BE2C (cell line): ENCODE results near the gene LOXL4.

Experiments
- DNase-seq: peaks from one replicate; pipeline ENCODE4 v3.0.0-alpha.2; 2020
- H3K27me3 ChIP-seq: fragments of 250-450 bp; sonication (Bioruptor Pico); 2 replicates; pipeline ENCODE4 v1.5.1; 2020; ENCODE audit warnings: mild to moderate bottlenecking
- H3K36me3 ChIP-seq: fragments of 250-450 bp; sonication (Bioruptor Pico); 2 replicates; pipeline ENCODE4 v1.5.1; 2020; ENCODE audit warnings: mild to moderate bottlenecking
- H3K4me1 ChIP-seq: fragments of 250-450 bp; sonication (Bioruptor Pico); 2 replicates; pipeline ENCODE4 v1.5.1; 2020
- H3K4me3 ChIP-seq: 2 replicates; pipeline ENCODE4 v1.5.1; 2011; ENCODE audit warnings: low read depth, low read length
- H3K9me3 ChIP-seq: fragments of 250-450 bp; sonication (Bioruptor Pico); 2 replicates; pipeline ENCODE4 v1.5.1; 2020
- CTCF ChIP-seq: IDR thresholded peaks from 2 replicates; pipeline ENCODE4 v1.5.1; 2012; ENCODE audit warnings: mild to moderate bottlenecking, low read depth, low read length

The LOXL4 gene

GRCh38 chr10:98268694-98269431, 869 bp upstream of the LOXL4 start:
- Histone ChIP-seq H3K9me3 (no peaks in the 10 kb centered on the region), H3K36me3 (no peaks in the 10 kb centered on the region), H3K4me3 (0 out of 2 replicates have a peak overlapping the region, but pooled peaks have one; percentile 34), H3K27me3 (no peaks in the 10 kb centered on the region), H3K4me1 (no peaks in the 10 kb centered on the region)
- no peak for DNase-seq
- TF ChIP-seq CTCF: no peak

- no peak for DNase-seq
- no peaks in the 10 kb centered on the region for H3K4me1 ChIP-seq
- H3K36me3 ChIP-seq: no peaks in the 10 kb centered on the region
- no peak for TF ChIP-seq CTCF
- H3K27me3 ChIP-seq: no peaks in the 10 kb centered on the region
- no peak overlapping the region for H3K4me3 ChIP-seq
- H3K9me3 ChIP-seq: no peaks in the 10 kb centered on the region
These were observed 713 bp downstream of the LOXL4 start for GRCh38 chr10:98267069-98267893.

- Histone ChIP-seq H3K4me3 (no peak overlapping the region), H3K27me3 (no peaks in the 10 kb centered on the region), H3K9me3 (no peaks in the 10 kb centered on the region), H3K36me3 (no peaks in the 10 kb centered on the region), H3K4me1 (no peaks in the 10 kb centered on the region)
- no peak for DNase-seq
- no peak for TF ChIP-seq CTCF
These were observed 1.3 kb downstream of the LOXL4 start for GRCh38 chr10:98266647-98267046.

DNA sequence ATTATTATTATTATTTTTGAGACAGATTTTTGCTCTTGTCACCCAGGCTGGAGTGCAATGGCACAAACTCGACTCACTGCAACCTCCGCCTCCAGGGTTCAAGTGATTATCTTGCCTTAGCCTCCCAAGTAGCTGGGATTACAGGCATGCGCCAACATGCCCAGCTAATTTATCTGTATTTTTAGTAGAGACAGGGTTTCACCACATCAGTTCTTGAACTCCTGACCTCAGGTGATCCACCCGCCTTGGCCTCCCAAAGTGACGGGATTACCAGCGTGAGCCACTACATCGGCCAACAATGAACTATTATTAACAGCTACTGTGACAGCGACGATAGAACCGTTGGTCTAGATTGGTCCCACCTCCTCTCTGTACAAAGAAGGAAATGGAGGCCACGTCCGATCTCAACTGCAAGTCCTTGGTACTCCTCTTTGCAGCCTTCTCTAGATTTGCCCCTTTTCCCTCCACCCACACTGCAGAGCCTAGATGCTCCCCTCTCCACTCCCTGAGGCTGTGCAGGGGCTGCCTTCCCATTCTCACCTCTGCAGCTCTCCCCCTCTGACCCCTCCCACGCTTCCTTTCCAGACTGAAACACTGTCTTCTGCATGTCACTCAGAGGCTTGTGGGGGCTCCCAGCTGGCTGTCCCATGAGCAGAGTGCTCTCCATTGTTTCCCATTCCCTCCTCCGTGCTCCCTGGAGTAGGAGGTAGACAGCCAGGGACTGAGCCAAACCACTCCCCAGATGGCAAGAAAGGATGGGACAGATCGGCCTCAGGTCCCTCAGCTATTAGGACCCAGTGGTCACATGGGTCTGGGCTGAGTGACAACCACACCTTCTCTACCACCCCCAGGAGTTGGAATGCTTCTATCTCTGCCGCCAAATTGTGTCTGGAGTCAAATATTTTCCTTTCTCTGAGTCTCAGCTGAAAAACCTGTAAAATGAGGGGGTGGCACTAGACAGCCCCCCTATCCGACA, 2.3 kb downstream of the LOXL4 start:
- H3K9me3 ChIP-seq: no peaks in the 10 kb centered on the region

GRCh38 chr10:98264378-98265065, 3.5 kb downstream of the LOXL4 start:
- no peak for TF ChIP-seq CTCF
- DNase-seq: no peak
- Histone ChIP-seq H3K4me1 (no peaks in the 10 kb centered on the region), H3K36me3 (no peaks in the 10 kb centered on the region), H3K4me3 (no peak overlapping the region), H3K9me3 (no peaks in the 10 kb centered on the region), H3K27me3 (no peaks in the 10 kb centered on the region)

More for the DNA sequence above, 2.3 kb downstream of the LOXL4 start:
- TF ChIP-seq CTCF: no peak
- Histone ChIP-seq H3K4me1 (no peaks in the 10 kb centered on the region), H3K36me3 (no peaks in the 10 kb centered on the region), H3K4me3 (no peak overlapping the region), H3K27me3 (no peaks in the 10 kb centered on the region)
- DNase-seq: no peak
